ENCODE measurements around the gene GTPBP6.

The GTPBP6 gene

GRCh38 chrX:288561-288991, 30.0 kb downstream of the GTPBP6 start:
- Histone ChIP-seq H4K20me1 (ENCODE audit: low read depth, low read length) (no peaks in the 10 kb centered on the region), H3K79me2 (ENCODE audit: insufficient read depth, low read length) (no peaks in the 10 kb centered on the region), H3K36me3 (ENCODE audit: low read length) (peaks cover 2% of the 10 kb centered on the region; the same call in 1 of the 2 replicates), H3K9me3 (ENCODE audit: insufficient read depth, low read length) (no peaks in the 10 kb centered on the region), H3K4me2 (ENCODE audit: low read depth, low read length, poor library complexity, severe bottlenecking) (no peak overlapping the region), H3K27ac (ENCODE audit: low read depth, low read length) (no peak overlapping the region), H3K9me2 (replicated peaks; ENCODE audit: insufficient read depth, low read length) (no peaks in the 10 kb centered on the region), H3K9ac (ENCODE audit: low read length) (no peak overlapping the region), H3K4me3 (ENCODE audit: insufficient read depth, low read length, poor library complexity, severe bottlenecking) (no peak overlapping the region), H2AFZ (ENCODE audit: low read depth, low read length, severe bottlenecking) (no peak overlapping the region), H3K27me3 (ENCODE audit: low read length) (no peaks in the 10 kb centered on the region), H3F3A (ENCODE audit: insufficient read depth) (no peaks in the 10 kb centered on the region)
- TF ChIP-seq EZH2phosphoT487 (conservative IDR thresholded peaks at IDR 0.05; ENCODE audit: low read length), result no peak
- TF ChIP-seq, protein P1, sequence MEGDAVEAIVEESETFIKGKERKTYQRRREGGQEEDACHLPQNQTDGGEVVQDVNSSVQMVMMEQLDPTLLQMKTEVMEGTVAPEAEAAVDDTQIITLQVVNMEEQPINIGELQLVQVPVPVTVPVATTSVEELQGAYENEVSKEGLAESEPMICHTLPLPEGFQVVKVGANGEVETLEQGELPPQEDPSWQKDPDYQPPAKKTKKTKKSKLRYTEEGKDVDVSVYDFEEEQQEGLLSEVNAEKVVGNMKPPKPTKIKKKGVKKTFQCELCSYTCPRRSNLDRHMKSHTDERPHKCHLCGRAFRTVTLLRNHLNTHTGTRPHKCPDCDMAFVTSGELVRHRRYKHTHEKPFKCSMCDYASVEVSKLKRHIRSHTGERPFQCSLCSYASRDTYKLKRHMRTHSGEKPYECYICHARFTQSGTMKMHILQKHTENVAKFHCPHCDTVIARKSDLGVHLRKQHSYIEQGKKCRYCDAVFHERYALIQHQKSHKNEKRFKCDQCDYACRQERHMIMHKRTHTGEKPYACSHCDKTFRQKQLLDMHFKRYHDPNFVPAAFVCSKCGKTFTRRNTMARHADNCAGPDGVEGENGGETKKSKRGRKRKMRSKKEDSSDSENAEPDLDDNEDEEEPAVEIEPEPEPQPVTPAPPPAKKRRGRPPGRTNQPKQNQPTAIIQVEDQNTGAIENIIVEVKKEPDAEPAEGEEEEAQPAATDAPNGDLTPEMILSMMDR (IDR thresholded peaks at IDR 0.05; ENCODE audit: insufficient read depth, low read length, poor library complexity, severe bottlenecking), result no peak

- H3K9me3 ChIP-seq (ENCODE audit: insufficient read depth, low read length), result no peaks in the 10 kb centered on the region
- H4K20me1 ChIP-seq (ENCODE audit: low read depth, low read length), result no peaks in the 10 kb centered on the region
- H3K27me3 ChIP-seq (ENCODE audit: low read length), result no peaks in the 10 kb centered on the region
- H3K36me3 ChIP-seq (ENCODE audit: low read length), result peaks cover 2% of the 10 kb centered on the region; the same call in 1 of the 2 replicates
- no peak overlapping the region for H3K4me3 ChIP-seq (ENCODE audit: insufficient read depth, low read length, poor library complexity, severe bottlenecking)
- no peaks in the 10 kb centered on the region for H3K79me2 ChIP-seq (ENCODE audit: insufficient read depth, low read length)
- TF ChIP-seq, protein P1 (IDR thresholded peaks at IDR 0.05; ENCODE audit: insufficient read depth, low read length, poor library complexity, severe bottlenecking), result no peak
- TF ChIP-seq EZH2phosphoT487 (conservative IDR thresholded peaks at IDR 0.05; ENCODE audit: low read length), result no peak
- H3K27ac ChIP-seq (ENCODE audit: low read depth, low read length), result no peak overlapping the region
- no peak overlapping the region for H2AFZ ChIP-seq (ENCODE audit: low read depth, low read length, severe bottlenecking)
- H3K4me2 ChIP-seq (ENCODE audit: low read depth, low read length, poor library complexity, severe bottlenecking), result no peak overlapping the region
- H3F3A ChIP-seq (ENCODE audit: insufficient read depth), result no peaks in the 10 kb centered on the region
- no peak overlapping the region for H3K9ac ChIP-seq (ENCODE audit: low read length)
- H3K9me2 ChIP-seq (replicated peaks; ENCODE audit: insufficient read depth, low read length), result no peaks in the 10 kb centered on the region
Measured at GRCh38 chrX:287670-288069, 30.9 kb downstream of the GTPBP6 start.

- Histone ChIP-seq H2AFZ (ENCODE audit: low read depth, low read length, severe bottlenecking) (no peak overlapping the region), H3K4me3 (ENCODE audit: insufficient read depth, low read length, poor library complexity, severe bottlenecking) (no peak overlapping the region), H3K9me3 (ENCODE audit: insufficient read depth, low read length) (no peaks in the 10 kb centered on the region), H3K27me3 (ENCODE audit: low read length) (no peaks in the 10 kb centered on the region), H3K4me2 (ENCODE audit: low read depth, low read length, poor library complexity, severe bottlenecking) (no peak overlapping the region), H3K79me2 (ENCODE audit: insufficient read depth, low read length) (no peaks in the 10 kb centered on the region), H3K27ac (ENCODE audit: low read depth, low read length) (no peak overlapping the region), H3K9me2 (replicated peaks; ENCODE audit: insufficient read depth, low read length) (no peaks in the 10 kb centered on the region), H3F3A (ENCODE audit: insufficient read depth) (peaks cover 15% of the 10 kb centered on the region), H3K36me3 (ENCODE audit: low read length) (peaks cover 2% of the 10 kb centered on the region; the same call in 1 of the 2 replicates), H4K20me1 (ENCODE audit: low read depth, low read length) (no peaks in the 10 kb centered on the region), H3K9ac (ENCODE audit: low read length) (no peak overlapping the region)
- no peak for TF ChIP-seq EZH2phosphoT487 (conservative IDR thresholded peaks at IDR 0.05; ENCODE audit: low read length)
- TF ChIP-seq, protein P1 (IDR thresholded peaks at IDR 0.05; ENCODE audit: insufficient read depth, low read length, poor library complexity, severe bottlenecking), result no peak
Measured at GRCh38 chrX:285076-285677, 33.4 kb downstream of the GTPBP6 start.

Data from SU-DHL-6 (cell line).